GM20431 (cell line): ENCODE measurements around the gene DNAI1.

Experiments
- in situ Hi-C: fragments of 300-500 bp; cut with MseI, MboI; formaldehyde crosslinking; loops from one replicate; pipeline ENCODE4 v1.15.0; 2020; ENCODE audit warnings: low sequenced_read_pairs; ENCODE audit not compliant: unreplicated experiment

Gene DNAI1

DNA sequence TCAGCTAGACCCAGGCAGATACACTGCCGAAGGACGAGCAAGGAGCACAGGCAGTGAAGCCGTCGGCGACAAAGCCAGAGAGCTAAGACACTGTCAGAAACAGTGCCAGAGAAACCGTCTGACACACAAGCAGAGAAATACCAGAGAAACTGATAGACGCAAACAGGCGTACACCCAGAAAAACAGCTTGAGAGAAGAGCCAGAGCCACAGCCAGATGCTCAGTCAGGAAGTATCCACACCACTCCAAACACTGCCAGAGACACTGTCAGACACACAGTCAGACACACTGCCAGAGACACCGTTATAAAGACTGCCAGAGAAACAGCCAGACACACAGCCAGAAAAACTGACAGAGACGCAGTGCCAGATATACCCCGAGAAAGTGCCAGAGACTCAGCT, 111.8 kb downstream of the DNAI1 start:
- in situ Hi-C loops = no loop called here
